Nephron progenitor cell (in vitro differentiated cells): ENCODE measurements around the gene NCOA4.

Experiments
- DNase-seq: peaks from one replicate; pipeline ENCODE4 v3.0.0; 2021
- H3K27ac Mint-ChIP-seq: 2 replicates; pipeline ENCODE4 v1.8.0; 2021; ENCODE audit warnings: mild to moderate bottlenecking, moderate library complexity, mixed read lengths
- H3K27me3 Mint-ChIP-seq: 2 replicates; pipeline ENCODE4 v1.8.0; 2021; ENCODE audit warnings: mild to moderate bottlenecking, low read depth, mixed read lengths; ENCODE audit not compliant: poor library complexity
- H3K36me3 Mint-ChIP-seq: 2 replicates; pipeline ENCODE4 v1.8.0; 2021; ENCODE audit warnings: low read depth, mixed read lengths
- H3K4me1 Mint-ChIP-seq: 2 replicates; pipeline ENCODE4 v1.8.0; 2021; ENCODE audit warnings: mixed read lengths
- H3K4me3 Mint-ChIP-seq: 2 replicates; pipeline ENCODE4 v1.8.0; 2021; ENCODE audit warnings: mild to moderate bottlenecking, moderate library complexity, mixed read lengths
- H3K9me3 Mint-ChIP-seq: 2 replicates; pipeline ENCODE4 v1.8.0; 2021; ENCODE audit warnings: mild to moderate bottlenecking, moderate library complexity, mixed read lengths
- CTCF ChIP-seq: fragments of 200-600 bp; sonication (generic); IDR thresholded peaks from 2 replicates; pipeline ENCODE4 v1.5.0; 2021; ENCODE audit warnings: antibody characterized with exemption

Gene NCOA4

GRCh38 chr10:46048152-46048551 is 17.7 kb upstream of the NCOA4 start:
- Mint-ChIP-seq H3K9me3 (no peaks in the 10 kb centered on the region), H3K36me3 (no peaks in the 10 kb centered on the region), H3K4me1 (peaks cover 6% of the 10 kb centered on the region), H3K4me3 (no peak overlapping the region), H3K27me3 (peaks cover 13% of the 10 kb centered on the region), H3K27ac (no peak overlapping the region)
- DNase-seq: no peak
- TF ChIP-seq CTCF: no peak

- Mint-ChIP-seq H3K36me3 (no peaks in the 10 kb centered on the region), H3K9me3 (no peaks in the 10 kb centered on the region), H3K27me3 (peaks cover 13% of the 10 kb centered on the region), H3K4me3 (no peak within 1 kb of the TSS), H3K4me1 (peaks cover 3% of the 10 kb centered on the region), H3K27ac (no peak within 1 kb of the TSS)
- no peak for DNase-seq
- TF ChIP-seq CTCF: no peak
Measured at GRCh38 chr10:46046261-46046660, 15.8 kb upstream of the NCOA4 start, which contains the start of gene MSMB. Gene MSMB, minus strand, starts transcription at chr10:46046269. Its CDS starts 32 bp downstream, at chr10:46046237.

- H3K4me3 Mint-ChIP-seq: no peak overlapping the region
- peaks cover 12% of the 10 kb centered on the region for H3K27me3 Mint-ChIP-seq
- H3K36me3 Mint-ChIP-seq: no peaks in the 10 kb centered on the region
- H3K27ac Mint-ChIP-seq: peak overlapping the region; percentile 32
- peaks cover 9% of the 10 kb centered on the region for H3K4me1 Mint-ChIP-seq
- no peak for TF ChIP-seq CTCF
- no peaks in the 10 kb centered on the region for H3K9me3 Mint-ChIP-seq
- DNase-seq: no peak
Measured at GRCh38 chr10:46042527-46042926, 12.1 kb upstream of the NCOA4 start.

- Mint-ChIP-seq H3K27me3 (peaks cover 6% of the 10 kb centered on the region), H3K27ac (no peak overlapping the region), H3K4me1 (peaks cover 23% of the 10 kb centered on the region), H3K4me3 (no peak overlapping the region), H3K9me3 (no peaks in the 10 kb centered on the region), H3K36me3 (no peaks in the 10 kb centered on the region)
- TF ChIP-seq CTCF: no peak
- no peak for DNase-seq
Measured at GRCh38 chr10:46040004-46040403, 9.6 kb upstream of the NCOA4 start.

- Mint-ChIP-seq H3K36me3 (no peaks in the 10 kb centered on the region), H3K27me3 (no peaks in the 10 kb centered on the region), H3K4me3 (no peak overlapping the region), H3K9me3 (no peaks in the 10 kb centered on the region), H3K27ac (peak overlapping the region; percentile 72), H3K4me1 (peaks cover 24% of the 10 kb centered on the region)
- no peak for TF ChIP-seq CTCF
- no peak for DNase-seq
Measured at GRCh38 chr10:46037107-46037825, 6.8 kb upstream of the NCOA4 start.
